ENCODE measurements around the gene LRRN4CL.

GRCh38 chr11:62665075-62665598 is 24.2 kb downstream of the LRRN4CL start, which contains the start of the genes C11orf98 and CSKMT:
- peak; percentile 98 for TF ChIP-seq TAF1 (IDR thresholded peaks at IDR 0.05; ENCODE audit: borderline replicate concordance, low read depth, low read length)
- peak; percentile 99 for TF ChIP-seq POLR2A (IDR thresholded peaks at IDR 0.05; ENCODE audit: low read depth, low read length)
- TF ChIP-seq POLR2AphosphoS5 (IDR thresholded peaks at IDR 0.05; ENCODE audit: low read depth, low read length), result peak; percentile 99

All from GM12892 (cell line).